ENCODE results near the gene SPON2.

Gene SPON2

DNA sequence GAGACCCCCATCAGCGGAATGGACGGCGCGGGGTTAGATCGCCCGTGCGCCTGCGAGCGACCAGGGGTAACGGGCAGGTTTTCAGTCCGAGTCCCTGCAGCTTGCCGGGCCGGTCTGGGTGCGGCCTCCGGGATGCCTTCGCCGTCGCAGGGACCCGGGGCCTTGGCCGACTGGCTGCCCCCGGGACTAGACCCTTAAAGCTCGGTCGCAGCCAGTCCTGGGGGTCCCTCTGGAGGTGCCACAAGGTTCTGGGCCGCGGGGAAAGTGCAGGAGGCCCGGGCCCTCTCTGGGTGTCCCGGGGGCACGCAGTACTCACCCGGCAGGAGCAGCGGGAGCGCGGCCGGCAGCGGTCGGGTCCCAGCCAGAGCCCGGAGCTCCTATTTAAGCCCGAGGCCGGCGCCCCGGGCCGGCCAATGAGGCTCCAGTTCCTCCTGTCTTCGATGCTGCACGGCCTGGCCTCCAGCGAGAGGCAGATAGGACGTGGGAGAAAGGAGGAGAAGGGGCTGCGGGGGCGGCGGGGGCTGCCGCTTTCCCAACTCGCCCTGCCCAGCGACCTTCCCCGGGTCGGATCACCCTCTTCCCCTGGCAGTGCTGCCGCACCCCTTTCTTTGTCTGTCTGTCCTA, at the start of gene SPON2:
Gene SPON2 (minus strand): TSS at position 356 of the 624 bp plus-strand sequence.
- no peak for DNase-seq

DNA sequence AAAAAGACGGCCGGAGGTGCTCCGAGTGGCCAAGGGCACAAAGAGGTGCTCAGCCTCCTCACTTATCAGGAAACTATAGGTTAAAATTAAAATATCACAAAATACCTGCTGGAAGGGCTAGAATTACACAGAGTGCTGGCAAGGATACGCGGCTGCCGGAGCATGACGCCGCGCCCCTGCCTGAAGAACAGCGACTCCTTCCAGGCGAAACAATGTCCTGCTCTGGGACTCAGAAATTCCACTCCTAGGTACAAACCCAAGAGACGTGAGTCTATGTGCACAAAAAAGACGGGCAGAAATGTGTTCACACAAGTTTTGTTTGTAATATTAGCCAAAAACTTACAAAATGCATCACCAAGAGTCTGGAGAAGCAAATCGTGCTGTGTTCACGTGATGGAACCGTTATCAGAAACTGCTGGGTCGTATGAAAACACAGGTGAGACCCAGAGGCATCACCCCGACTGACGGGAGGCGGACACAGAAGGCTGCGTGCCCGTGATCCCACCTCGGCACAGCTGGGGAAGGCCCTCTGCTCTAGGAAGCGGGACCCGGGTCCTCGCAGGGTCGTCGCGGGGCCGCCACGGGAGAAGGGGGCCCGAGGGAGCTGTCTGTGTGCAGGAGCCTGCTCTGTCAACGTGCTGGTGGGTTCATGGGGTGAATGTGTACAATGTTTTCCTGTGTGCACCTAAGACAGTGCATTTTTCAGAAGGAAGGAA, 48.9 kb upstream of the SPON2 start:
- DNase-seq = no peak

DNA sequence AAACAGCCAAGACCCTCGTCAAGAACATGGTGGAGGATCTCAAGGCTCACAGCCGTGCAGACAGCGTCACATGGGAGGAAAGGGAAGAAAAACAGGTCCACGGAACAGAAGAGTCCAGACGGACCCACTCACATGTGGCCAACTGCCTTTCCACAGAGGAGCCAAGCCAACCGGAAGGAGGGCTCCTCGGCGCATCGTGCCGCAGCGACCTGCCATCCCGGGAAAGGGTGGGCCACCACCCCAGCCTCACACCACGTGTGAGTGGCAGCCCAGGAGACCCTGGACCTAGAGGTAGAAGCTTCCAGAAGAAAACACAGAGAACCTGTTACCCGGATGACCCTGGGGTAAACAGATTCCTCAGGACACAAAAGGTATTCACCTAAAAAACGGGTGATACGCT, 48.2 kb upstream of the SPON2 start:
- DNase-seq = no peak

- no peak for DNase-seq
These were observed 47.2 kb upstream of the SPON2 start for GRCh38 chr4:1219566-1219950.

DNA sequence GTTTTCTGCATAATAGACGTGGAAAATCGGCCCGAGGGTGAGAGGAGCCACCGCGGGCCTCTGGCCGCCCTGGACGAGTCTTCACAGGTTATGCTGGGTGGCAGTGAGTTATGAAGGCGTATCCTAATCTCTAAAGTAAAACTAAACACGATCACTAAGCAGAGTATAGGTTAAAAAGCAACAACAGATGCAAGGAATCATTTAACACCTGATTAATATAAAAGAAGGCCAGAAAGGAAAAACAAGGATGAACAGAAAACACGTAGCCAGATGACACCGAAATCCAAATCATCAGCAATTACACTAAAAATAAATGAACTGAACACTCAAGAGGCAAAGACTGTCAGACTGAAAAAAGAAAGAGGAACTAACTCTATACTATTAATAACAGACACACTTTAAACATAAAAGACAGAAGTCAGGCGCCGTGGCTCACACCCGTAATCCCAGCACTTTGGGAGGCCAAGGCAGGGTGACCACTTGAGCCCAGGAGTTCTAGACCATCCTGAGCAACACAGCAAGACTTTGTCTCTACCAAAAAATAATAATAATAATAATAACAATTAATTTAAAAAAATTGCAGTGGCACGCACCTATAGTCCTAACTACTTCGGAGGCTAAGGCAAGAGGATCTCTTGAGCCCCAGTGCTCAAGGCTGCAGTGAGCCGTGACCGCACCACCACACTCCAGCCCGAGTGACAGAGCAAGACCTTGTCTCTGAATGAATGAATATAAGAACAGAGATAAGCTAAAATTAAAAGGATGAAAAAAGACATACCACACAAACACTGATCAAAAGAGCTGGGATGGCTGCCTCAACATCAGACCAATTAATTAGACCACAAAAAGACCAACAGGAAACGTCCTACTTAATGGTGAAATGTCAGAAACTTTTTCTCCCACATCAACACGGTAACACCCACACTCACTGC, 46.5 kb upstream of the SPON2 start:
- peak in 1 of 2 donors; percentile 25 for DNase-seq

- DNase-seq = no peak
These were observed 45.0 kb upstream of the SPON2 start for GRCh38 chr4:1217366-1217765.

DNA sequence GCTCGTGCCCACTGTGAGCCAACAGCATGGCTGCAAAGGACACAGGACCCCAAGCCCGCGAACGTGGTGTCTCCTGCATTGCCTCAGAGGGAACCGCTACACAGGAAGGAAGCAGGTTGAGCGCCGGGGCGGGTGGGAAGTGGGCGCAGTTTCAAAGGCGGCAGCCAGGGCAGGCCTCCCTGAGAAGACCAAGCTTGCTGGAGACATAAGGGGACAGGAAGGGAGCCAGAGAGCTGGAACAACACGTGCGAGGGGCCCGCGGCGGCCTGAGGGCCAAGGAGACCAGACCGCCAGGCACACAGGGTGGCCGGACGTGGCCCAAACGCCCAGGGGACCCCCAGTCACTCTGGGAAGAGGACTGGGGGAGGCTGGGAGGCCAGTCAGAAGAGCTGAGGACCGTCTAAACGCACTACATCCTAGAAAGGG, 44.5 kb upstream of the SPON2 start:
- peak; percentile 61 to 65 for DNase-seq

DNA sequence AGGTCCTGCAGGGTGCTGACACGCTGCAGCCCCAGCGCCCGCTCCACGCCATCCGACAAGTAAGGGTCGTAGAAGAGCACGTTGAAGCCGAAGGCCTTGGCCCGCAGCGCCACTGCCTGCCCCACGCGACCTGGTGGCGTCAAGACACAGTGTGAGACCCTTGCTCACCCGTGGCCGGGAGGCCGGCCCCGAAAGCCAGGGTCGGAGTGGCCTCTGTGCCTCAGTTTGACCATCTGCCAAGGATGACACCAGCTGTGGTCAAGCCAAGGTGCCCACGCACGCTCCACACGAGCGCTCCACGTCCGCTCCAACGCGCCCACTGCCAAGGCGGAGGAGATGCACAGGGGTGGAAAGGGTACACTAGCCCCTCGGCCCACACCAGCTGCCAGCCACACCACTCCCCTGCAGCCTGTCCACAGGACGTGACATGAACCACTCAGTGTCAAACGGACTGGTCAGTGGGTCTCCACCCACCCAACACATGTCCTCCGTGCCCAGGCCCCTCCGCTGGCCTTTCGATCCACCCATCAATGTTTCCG, 43.8 kb upstream of the SPON2 start:
- no peak for DNase-seq

GRCh38 chr4:1215141-1216075, 43.0 kb upstream of the SPON2 start:
- no peak for DNase-seq

GRCh38 chr4:1214101-1215095, 42.0 kb upstream of the SPON2 start:
- no peak for DNase-seq

DNA sequence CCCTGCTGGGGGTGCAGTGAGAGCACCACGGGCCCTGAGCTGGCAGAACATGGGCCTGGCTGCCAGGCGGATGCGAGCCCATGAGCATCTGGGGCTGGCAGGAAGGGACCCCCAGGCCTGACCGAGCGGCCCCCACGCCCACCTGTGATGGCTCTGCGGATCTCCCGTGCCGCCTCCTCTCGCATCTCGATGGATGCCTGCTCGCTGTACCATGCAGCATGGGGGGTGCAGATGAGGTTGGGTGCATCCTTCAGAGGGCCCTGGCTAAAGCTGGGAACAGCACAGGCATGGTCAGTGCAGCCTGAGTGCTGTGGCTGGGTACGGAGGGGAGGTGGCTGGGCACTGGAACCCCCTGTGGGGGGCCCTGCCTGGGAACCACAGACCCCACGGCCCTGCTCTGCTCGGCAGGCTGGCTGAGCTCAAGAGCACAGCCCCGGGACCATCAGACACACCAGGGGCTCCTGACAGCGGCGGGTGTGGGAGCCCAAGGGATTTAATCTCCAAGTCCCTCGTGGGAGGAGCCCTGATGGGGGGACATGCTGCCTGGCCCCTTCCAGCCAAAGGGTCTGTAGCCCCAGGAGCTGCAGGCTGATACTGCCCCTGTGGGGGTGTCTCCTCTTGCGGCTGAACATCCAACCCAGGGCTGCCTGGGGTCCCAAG, 41.1 kb upstream of the SPON2 start:
- no peak for DNase-seq

GRCh38 chr4:1212546-1213335, 40.4 kb upstream of the SPON2 start:
- DNase-seq = no peak

GRCh38 chr4:1211891-1212545, 39.6 kb upstream of the SPON2 start:
- DNase-seq = no peak

DNA sequence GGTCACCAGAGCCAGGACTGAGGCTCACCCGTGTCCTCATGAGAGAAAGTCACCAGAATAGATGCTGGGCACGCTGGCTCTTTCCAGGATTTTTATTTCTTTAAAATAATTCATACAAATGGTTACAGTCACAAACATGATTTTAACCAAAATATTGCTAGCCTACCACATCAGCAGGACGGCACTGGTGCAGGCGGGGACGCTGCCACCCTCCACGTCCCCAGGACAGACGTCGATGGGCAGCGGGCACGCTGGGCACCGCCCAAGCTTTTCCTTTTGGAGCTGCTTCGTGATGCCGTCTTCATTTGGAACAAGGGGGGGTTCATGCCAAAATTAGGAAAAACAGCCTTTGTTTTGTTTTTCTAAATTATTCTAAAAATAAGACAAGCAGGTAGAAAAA, 39.0 kb upstream of the SPON2 start:
- no peak for DNase-seq

DNA sequence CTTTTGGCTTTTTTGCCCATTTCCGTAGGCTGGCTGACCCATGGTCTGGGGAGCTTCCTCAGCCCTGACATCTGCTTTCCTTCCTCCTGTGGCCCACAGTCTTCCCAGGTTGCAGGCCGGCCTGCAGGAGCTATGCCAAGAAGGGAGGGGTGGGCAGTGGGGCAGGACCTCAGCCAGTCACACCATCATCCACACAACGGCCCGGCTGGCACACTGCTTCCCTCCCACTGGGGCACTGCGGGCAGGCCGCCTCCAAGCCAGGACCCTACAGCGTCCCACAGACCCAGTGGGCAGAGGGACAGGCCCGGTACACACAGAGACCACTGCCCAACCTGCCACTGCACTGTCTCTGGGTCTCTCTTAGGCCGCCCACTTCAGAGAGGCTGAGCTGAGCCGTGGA, 38.6 kb upstream of the SPON2 start:
- no peak for DNase-seq

DNA sequence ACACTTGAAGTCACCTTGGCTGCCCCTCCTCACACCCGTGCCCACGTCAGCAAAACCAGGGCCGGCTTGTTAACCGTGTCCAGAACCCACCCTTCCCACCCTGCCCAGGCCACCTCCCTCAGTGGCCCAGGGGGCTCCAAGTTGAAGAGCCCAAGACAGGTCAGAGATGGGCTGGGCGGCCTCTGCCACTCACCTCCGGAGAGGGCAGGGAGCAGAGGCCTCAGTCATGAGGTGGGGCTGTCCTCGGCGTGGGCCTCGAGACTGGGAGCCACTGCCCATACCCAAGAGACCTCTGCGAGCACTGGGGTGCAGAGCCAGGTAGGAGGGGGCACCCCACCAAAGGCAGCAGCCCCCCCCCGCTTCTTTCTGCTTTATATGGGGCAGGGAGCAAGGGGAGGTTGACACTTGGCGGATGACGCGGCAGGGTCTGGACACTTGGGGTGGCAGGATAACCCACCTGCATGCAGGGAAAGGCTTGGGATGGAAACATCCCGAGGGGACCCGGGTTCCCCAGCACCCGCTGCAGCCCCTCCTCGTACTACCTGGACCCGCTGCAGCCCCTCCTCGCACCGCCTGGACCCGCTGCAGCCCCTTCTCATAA, 38.0 kb upstream of the SPON2 start:
- no peak for DNase-seq

DNA sequence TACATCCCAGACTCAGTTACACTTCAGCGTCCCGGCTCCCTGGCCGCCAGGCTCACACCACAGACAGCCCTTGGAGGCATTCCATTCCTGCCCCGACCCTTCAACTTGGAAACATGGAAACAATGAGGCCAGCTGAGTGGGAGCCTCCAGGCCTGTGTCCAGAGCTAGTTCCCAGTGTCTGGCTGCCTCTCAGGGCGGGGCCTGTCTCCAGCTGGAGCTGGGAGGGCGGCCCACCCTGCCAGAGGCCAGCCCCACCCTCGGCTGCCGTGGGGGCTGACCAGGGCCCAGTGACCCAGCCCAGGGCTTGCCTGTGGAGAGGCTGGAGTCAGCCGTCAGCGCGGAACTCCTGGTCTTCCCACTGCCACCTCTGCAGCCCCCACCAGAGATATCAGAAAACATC, 37.4 kb upstream of the SPON2 start:
- DNase-seq = no peak

GRCh38 chr4:1208970-1209704, 36.8 kb upstream of the SPON2 start:
- no peak for DNase-seq

All from CD4-positive, alpha-beta T cell treated with Interleukin-1 beta for 1 hour (primary cell).